Omental fat pad (tissue), 4 donors: ENCODE measurements around the gene ENGASE. TPM values are rescaled to one million over a fixed set of nuclear protein-coding genes. Genes with fewer than 3 reads are reported as not detected.

Experiments used
- ATAC-seq: fragments of 150-250 bp; one replicate; pipeline ENCODE4 v1.9.1; 2016; ENCODE audit warnings: mild to moderate bottlenecking, moderate library complexity; ENCODE audit not compliant: low FRiP score
- DNase-seq: peaks from one replicate; pipeline ENCODE4 v3.0.0-alpha.2; 2019; ENCODE audit warnings: low spot score
- total RNA-seq, 4 donors: library from RNA; depleted of rRNA; stranded (reverse); fragments of >200 nt; gene quantifications; one replicate each; pipeline ENCODE4 v1.1.0, GENCODE V29; 2016
- TF ChIP-seq, protein P1 (sequence below), 3 donors: fragments of 450-650 bp; IDR thresholded peaks; one replicate each; pipeline ENCODE4 v1.5.1; 2016 to 2017; ENCODE audit warnings: antibody characterized with exemption in 3 of 3, mild to moderate bottlenecking in 3 of 3, moderate library complexity in 2 of 3

The ENGASE gene
- total RNA-seq, 4 donors from 2014 or later: 12.2 to 52.3 (median 22.2) TPM

DNA sequence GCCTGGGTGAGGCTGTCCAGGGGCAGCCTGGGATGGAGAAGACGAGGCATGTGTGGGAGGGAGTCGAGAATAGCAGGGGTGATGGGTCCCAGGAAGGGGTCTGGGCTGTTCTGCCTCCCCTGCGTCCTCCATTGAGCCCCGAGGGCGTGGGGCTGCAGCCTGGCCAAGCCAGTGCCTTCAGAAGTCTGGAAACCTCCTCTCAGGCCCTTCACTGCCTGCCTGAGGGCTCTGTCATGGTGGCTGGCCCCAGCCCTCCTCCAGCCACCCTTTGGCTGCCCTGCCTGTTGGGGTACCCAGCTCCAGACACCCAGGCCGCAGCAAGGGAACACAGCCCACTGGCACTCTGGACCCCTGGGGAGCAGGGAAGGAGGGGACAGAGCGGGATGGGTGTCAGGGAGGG is 27.6 kb downstream of the ENGASE start:
- TF ChIP-seq, protein P1, sequence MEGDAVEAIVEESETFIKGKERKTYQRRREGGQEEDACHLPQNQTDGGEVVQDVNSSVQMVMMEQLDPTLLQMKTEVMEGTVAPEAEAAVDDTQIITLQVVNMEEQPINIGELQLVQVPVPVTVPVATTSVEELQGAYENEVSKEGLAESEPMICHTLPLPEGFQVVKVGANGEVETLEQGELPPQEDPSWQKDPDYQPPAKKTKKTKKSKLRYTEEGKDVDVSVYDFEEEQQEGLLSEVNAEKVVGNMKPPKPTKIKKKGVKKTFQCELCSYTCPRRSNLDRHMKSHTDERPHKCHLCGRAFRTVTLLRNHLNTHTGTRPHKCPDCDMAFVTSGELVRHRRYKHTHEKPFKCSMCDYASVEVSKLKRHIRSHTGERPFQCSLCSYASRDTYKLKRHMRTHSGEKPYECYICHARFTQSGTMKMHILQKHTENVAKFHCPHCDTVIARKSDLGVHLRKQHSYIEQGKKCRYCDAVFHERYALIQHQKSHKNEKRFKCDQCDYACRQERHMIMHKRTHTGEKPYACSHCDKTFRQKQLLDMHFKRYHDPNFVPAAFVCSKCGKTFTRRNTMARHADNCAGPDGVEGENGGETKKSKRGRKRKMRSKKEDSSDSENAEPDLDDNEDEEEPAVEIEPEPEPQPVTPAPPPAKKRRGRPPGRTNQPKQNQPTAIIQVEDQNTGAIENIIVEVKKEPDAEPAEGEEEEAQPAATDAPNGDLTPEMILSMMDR (IDR thresholded peaks at IDR 0.05): no peak
- no peak for ATAC-seq
- DNase-seq: no peak

DNA sequence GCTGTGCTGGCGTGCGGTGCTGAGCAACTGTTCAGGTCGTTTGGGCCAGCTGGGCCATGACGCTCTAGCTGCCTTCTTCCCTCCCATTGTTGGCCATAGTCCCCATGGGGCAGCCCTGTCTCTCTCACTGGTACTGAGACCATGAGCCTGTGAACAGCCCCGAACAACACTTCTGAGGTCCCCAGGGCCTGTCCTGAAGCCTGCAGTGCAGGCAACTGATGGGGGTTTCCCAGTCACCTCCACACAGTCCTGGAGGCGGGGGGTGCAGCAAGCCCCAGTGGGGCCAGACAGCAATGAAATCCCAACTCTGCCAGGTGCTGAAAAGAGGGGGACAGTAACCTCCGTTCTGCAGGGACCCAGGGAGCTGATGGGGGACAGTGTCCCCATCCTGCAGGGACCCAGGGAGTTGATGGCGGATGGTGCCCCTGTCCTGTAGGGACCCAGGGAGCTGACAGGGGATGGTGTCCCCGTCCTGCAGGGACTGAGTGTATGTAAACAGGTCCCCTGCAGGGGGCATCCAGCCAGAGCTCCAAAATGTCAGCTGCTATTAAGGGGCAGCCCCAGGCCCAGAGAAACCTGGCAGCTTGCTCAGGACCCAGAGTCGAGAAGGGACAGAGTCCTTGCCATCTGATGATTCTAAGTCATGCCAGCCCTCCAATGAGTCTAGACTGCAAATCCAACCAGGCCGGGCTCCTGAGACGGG is 30.4 kb downstream of the ENGASE start:
- DNase-seq (no peak), ATAC-seq (no peak)
- TF ChIP-seq, protein P1 (IDR thresholded peaks at IDR 0.05): no peak

GRCh38 chr17:79105937-79106336 is 31.3 kb downstream of the ENGASE start:
- ATAC-seq: no peak
- TF ChIP-seq, protein P1 (IDR thresholded peaks at IDR 0.05): no peak
- DNase-seq: no peak

- DNase-seq (no peak), ATAC-seq (no peak)
- TF ChIP-seq, protein P1 (IDR thresholded peaks at IDR 0.05): no peak
Observed at GRCh38 chr17:79106958-79107357, 32.3 kb downstream of the ENGASE start.

GRCh38 chr17:79107499-79108231 is 33.0 kb downstream of the ENGASE start:
- ATAC-seq: no peak
- TF ChIP-seq, protein P1 (IDR thresholded peaks at IDR 0.05): no peak
- no peak for DNase-seq

DNA sequence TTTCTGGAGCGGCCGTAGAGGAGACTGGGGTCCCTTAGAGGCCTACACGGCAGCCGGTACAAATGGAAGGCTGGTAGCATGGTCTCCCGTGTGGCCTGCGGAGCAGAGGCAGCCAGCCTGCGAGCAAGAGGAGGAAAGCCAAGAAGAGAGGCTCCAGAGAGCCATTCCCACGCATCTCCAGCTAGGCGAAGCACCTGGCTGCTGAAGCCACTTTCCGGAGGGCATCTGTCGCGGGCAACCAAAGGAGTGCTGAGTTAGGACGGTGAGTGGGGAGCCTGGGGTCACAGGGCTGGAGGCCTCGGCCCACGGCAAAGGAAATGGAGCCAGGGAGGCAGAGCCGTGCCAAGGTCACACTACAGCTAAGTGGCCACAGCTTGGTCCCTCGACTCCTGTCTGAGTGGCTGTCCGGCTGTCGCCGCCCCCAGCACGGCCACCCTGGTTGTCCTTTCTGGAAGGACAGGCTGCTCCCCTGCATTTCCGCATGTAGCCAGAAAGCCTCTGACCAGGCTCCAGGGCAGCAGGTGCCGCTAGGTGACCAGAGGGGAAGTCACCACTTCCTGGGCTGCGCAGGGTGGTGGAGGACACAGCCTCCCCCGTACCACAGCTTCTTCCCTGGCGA is 33.7 kb downstream of the ENGASE start:
- ATAC-seq: no peak
- TF ChIP-seq, protein P1 (IDR thresholded peaks at IDR 0.05): no peak

More for the DNA sequence above, 33.7 kb downstream of the ENGASE start:
- no peak for DNase-seq
